Activated CD8-positive, alpha-beta T cell treated with anti-CD3 and anti-CD28 coated beads, Interleukin-2, amount 10 ng/mL, durations not matched to agents 7 days and 5 days (primary cell): ENCODE results near the gene RFPL1. TPM values are rescaled to one million over a fixed set of nuclear protein-coding genes. Genes with fewer than 3 reads are reported as not detected.
A peak's percentile ranks its signal among the peaks of the same experiment; 100 is the strongest.

Experiments
- ATAC-seq: fragments of 150-1000 bp; cut with Tn5 transposase; one replicate; pipeline ENCODE4 v1.10.0; 2021; ENCODE audit warnings: moderate library complexity
- CTCF ChIA-PET: fragments of 350-600 bp; sonication (Branson Sonifier 250); formaldehyde crosslinking; loops from one replicate; lab custom pipeline; 2021; ENCODE audit warnings: antibody characterized with exemption; lab: Charles Lee
- POLR2A ChIA-PET: fragments of 350-600 bp; sonication (Branson Sonifier 250); formaldehyde crosslinking; loops from one replicate; lab custom pipeline; 2021; ENCODE audit warnings: antibody characterized with exemption; lab: Charles Lee
- DNase-seq: peaks from one replicate; pipeline ENCODE4 v3.0.0-alpha.2; 2020
- H3K27ac Mint-ChIP-seq: one replicate; pipeline ENCODE4 v1.8.0; 2021; ENCODE audit warnings: mild to moderate bottlenecking, mixed read lengths
- H3K27me3 Mint-ChIP-seq: one replicate; pipeline ENCODE4 v1.8.0; 2021; ENCODE audit warnings: low read depth, mixed read lengths
- H3K36me3 Mint-ChIP-seq: one replicate; pipeline ENCODE4 v1.8.0; 2021; ENCODE audit warnings: low read depth, mixed read lengths
- H3K4me1 Mint-ChIP-seq: one replicate; pipeline ENCODE4 v1.8.0; 2021; ENCODE audit warnings: low read depth, mixed read lengths
- H3K4me3 Mint-ChIP-seq: one replicate; pipeline ENCODE4 v1.8.0; 2021; ENCODE audit warnings: mild to moderate bottlenecking, mixed read lengths
- H3K9me3 Mint-ChIP-seq: one replicate; pipeline ENCODE4 v1.8.0; 2022; ENCODE audit warnings: mixed read lengths; ENCODE audit not compliant: insufficient read depth
- total RNA-seq, 2 experiments: library from RNA; stranded (reverse); gene quantifications; one replicate each; pipeline ENCODE4 v1.2.3, GENCODE V29; 2021

The RFPL1 gene
- total RNA-seq, 2 experiments from 2014 or later, result not detected

DNA sequence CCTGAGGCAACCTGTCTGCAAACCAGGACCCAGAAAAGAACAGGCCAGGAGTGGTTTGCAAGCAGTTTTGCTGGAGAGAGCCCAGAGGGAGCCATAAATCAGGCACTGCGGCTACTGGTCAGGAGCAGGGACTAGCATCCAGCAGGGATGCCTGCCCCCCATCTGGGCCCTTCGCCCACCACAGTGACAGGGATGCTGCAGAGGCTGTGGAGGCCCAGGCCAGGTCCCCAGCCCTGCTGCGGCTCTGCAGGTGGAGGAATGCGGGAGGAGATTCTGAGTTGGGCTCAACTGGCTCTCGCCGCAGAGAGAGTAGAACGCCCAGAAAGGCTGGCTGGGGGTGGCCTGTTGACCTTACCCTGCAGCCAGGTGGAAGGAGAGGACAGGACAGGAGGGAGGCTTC, 25.2 kb downstream of the RFPL1 start:
- CTCF ChIA-PET, result no interaction called here
- H3K27ac Mint-ChIP-seq, result no peak overlapping the region
- ATAC-seq (no peak), DNase-seq (no peak)
- POLR2A ChIA-PET, result no interaction called here
- H3K4me1 Mint-ChIP-seq, result no peaks in the 10 kb centered on the region
- H3K36me3 Mint-ChIP-seq, result no peaks in the 10 kb centered on the region
- peaks cover 6% of the 10 kb centered on the region for H3K27me3 Mint-ChIP-seq
- H3K9me3 Mint-ChIP-seq, result no peaks in the 10 kb centered on the region
- no peak overlapping the region for H3K4me3 Mint-ChIP-seq

DNA sequence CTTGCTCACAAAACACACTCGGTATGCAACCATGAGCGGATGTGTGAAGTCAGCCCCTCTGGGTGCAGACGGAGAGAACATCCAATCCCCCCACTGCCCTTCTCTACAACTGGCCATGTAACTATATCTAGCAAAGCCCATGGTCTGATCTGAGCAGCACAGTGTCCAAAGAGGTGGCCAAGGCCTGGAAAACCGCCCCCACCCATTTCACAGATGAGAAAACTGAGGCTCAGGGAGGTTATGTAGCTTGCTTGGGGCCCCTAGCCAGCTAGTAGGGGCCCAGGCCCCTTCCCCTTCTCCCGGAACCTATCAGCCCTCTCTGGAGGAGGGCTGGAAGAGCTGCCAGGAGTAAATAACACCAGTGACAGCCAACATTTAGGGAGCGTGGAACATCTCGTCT, 26.2 kb downstream of the RFPL1 start:
- H3K4me3 Mint-ChIP-seq, result no peak overlapping the region
- POLR2A ChIA-PET, result no interaction called here
- CTCF ChIA-PET, result no interaction called here
- no peak overlapping the region for H3K27ac Mint-ChIP-seq
- H3K9me3 Mint-ChIP-seq, result no peaks in the 10 kb centered on the region
- peaks cover 9% of the 10 kb centered on the region for H3K27me3 Mint-ChIP-seq
- no peaks in the 10 kb centered on the region for H3K36me3 Mint-ChIP-seq
- ATAC-seq (no peak), DNase-seq (no peak)
- no peaks in the 10 kb centered on the region for H3K4me1 Mint-ChIP-seq

- Mint-ChIP-seq H3K9me3 (no peaks in the 10 kb centered on the region), H3K27me3 (peaks cover 12% of the 10 kb centered on the region), H3K36me3 (no peaks in the 10 kb centered on the region), H3K4me1 (peaks cover 6% of the 10 kb centered on the region), H3K27ac (no peak overlapping the region), H3K4me3 (peak overlapping the region; percentile 59)
- DNase-seq, result no peak
- ChIA-PET POLR2A (no interaction called here), CTCF (no interaction called here)
- ATAC-seq, result no peak
Measured at GRCh38 chr22:29469755-29470154, 31.4 kb downstream of the RFPL1 start.

GRCh38 chr22:29470159-29470855, 31.9 kb downstream of the RFPL1 start:
- H3K4me3 Mint-ChIP-seq, result peak overlapping the region; percentile 59
- peak; percentile 81 for DNase-seq
- ChIA-PET CTCF (interaction anchor here (1.0 to 2.1 kb wide), 6 partner anchors 11 to 618 kb away, joined by 3 to 9 read pairs (median 4); partner anchors contain the start of gene ASCC2), POLR2A (no interaction called here)
- peaks cover 6% of the 10 kb centered on the region for H3K4me1 Mint-ChIP-seq
- no peak overlapping the region for H3K27ac Mint-ChIP-seq
- H3K27me3 Mint-ChIP-seq, result peaks cover 12% of the 10 kb centered on the region
- no peaks in the 10 kb centered on the region for H3K9me3 Mint-ChIP-seq
- ATAC-seq, result peak; percentile 93
- H3K36me3 Mint-ChIP-seq, result no peaks in the 10 kb centered on the region

GRCh38 chr22:29473001-29473400, 34.6 kb downstream of the RFPL1 start:
- CTCF ChIA-PET, result interaction anchor here (0.8 to 1.4 kb wide), 2 partner anchors 25 to 77 kb away, joined by 4 to 5 read pairs; no protein-coding TSS in a partner anchor
- no peaks in the 10 kb centered on the region for H3K36me3 Mint-ChIP-seq
- no peak for DNase-seq
- peaks cover 6% of the 10 kb centered on the region for H3K4me1 Mint-ChIP-seq
- no peak for ATAC-seq
- no peak overlapping the region for H3K4me3 Mint-ChIP-seq
- H3K27ac Mint-ChIP-seq, result no peak overlapping the region
- no peaks in the 10 kb centered on the region for H3K9me3 Mint-ChIP-seq
- H3K27me3 Mint-ChIP-seq, result peaks cover 11% of the 10 kb centered on the region
- POLR2A ChIA-PET, result no interaction called here

GRCh38 chr22:29475550-29475949, 37.2 kb downstream of the RFPL1 start:
- Mint-ChIP-seq H3K4me3 (no peak overlapping the region), H3K27me3 (peaks cover 22% of the 10 kb centered on the region), H3K36me3 (peaks cover 4% of the 10 kb centered on the region), H3K4me1 (peaks cover 5% of the 10 kb centered on the region), H3K9me3 (no peaks in the 10 kb centered on the region), H3K27ac (no peak overlapping the region)
- ChIA-PET POLR2A (no interaction called here), CTCF (no interaction called here)
- ATAC-seq (no peak), DNase-seq (no peak)

GRCh38 chr22:29476116-29476515, 37.7 kb downstream of the RFPL1 start:
- Mint-ChIP-seq H3K9me3 (no peaks in the 10 kb centered on the region), H3K4me1 (peaks cover 5% of the 10 kb centered on the region), H3K27ac (no peak overlapping the region), H3K27me3 (peaks cover 25% of the 10 kb centered on the region), H3K4me3 (no peak overlapping the region), H3K36me3 (peaks cover 4% of the 10 kb centered on the region)
- ATAC-seq, result no peak
- no peak for DNase-seq
- CTCF ChIA-PET, result no interaction called here
- POLR2A ChIA-PET, result no interaction called here

GRCh38 chr22:29477723-29478318, 39.4 kb downstream of the RFPL1 start:
- Mint-ChIP-seq H3K9me3 (no peaks in the 10 kb centered on the region), H3K27ac (no peak overlapping the region), H3K27me3 (peaks cover 37% of the 10 kb centered on the region), H3K36me3 (peaks cover 4% of the 10 kb centered on the region), H3K4me1 (peaks cover 10% of the 10 kb centered on the region), H3K4me3 (no peak overlapping the region)
- CTCF ChIA-PET, result no interaction called here
- DNase-seq (no peak), ATAC-seq (no peak)
- POLR2A ChIA-PET, result no interaction called here

DNA sequence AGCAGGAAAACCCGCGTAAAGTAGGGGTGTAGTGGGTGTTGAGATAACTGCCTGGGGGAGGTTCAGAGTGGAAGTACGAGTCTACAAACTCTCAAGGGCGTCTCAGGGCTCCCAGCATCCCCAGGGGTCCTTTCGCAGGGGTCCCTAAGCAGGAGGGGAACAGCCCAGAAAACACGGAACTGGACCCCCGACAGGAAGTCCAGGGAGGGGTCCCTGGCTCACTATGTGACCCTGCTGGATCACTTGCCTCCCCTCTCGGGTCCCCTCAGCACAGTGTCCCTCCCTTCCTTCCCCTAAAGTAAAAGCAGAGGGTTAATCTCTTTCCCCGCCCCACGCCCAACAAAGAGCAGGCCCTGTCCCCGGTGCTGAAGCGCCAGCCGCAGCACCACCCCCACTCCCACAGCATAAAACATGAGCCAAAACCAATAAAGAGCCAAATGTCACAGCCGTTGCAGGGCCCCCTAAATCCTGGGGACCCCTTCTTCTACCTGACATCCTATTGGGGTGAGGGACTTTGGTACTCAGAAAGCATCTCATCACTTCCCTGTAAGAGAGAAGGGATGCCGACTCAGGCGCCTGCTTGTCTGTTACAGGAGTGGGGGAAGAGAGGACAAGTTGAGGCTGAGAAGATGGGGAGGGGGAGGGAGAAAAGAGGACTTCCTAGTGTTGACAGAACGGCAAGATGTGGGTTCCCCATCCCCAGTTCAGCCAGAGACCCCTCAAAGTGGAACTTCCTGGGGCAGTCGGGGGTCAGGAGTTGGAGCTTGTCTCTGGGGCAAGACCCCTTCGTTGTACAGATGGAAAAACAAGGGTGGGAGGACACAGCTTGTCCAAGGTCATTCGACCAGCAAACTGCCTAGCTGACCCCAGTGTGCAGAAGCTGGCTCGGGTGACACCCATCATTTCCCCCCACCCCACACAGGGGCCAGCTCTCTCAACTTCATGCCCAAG, 40.2 kb downstream of the RFPL1 start:
- peak; percentile 60 for ATAC-seq
- peaks cover 4% of the 10 kb centered on the region for H3K36me3 Mint-ChIP-seq
- H3K27me3 Mint-ChIP-seq, result peaks cover 37% of the 10 kb centered on the region
- peaks cover 10% of the 10 kb centered on the region for H3K4me1 Mint-ChIP-seq
- POLR2A ChIA-PET, result no interaction called here
- no peak overlapping the region for H3K27ac Mint-ChIP-seq
- no peak overlapping the region for H3K4me3 Mint-ChIP-seq
- H3K9me3 Mint-ChIP-seq, result no peaks in the 10 kb centered on the region
- DNase-seq, result peak; percentile 66
- CTCF ChIA-PET, result no interaction called here

DNA sequence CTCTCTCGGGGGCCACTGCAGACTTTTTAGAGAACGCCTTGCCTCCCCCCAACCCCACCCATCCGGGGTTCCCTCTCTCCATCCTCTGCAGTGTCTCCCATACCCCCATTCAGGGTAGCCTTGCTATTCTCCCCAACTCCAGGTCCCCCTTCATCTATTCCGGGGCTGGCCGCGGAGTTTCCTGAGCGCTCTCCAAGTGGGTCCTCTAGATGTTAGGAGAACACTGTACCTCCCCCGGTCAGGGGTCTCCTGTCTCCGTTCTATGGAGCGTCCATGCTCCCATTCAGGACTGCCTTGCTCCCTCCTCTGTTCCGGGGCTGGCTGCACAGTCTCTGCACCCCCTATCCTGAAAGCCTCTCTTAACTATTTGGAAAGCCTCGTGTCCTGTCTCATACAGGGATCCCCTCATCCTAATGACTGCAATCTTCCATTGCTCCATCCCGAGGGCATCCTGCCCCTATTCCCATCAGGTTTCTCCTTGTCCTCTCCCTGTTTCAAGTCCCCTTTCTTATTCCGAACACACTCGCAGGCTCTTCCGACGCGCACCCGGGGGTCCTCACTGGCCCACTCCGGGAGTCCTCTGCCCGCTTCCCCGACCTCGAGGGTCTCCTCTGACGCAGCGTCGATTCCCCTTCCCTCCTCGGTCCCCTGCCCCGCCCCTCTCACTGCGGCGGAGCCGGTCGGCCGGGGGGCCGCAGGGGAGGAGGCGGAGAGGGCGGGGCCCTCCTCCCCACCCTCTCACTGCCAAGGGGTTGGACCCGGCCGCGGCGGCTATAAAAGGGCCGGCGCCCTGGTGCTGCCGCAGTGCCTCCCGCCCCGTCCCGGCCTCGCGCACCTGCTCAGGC, 41.3 kb downstream of the RFPL1 start, which contains the start of gene NEFH:
NEFH (plus strand) TSS at position 802 of the 845 bp plus-strand sequence. CDS start 45 bp downstream, outside the sequence.
- Mint-ChIP-seq H3K4me1 (peaks cover 10% of the 10 kb centered on the region), H3K4me3 (peak within 1 kb of the TSS; percentile 68), H3K36me3 (peaks cover 4% of the 10 kb centered on the region), H3K9me3 (no peaks in the 10 kb centered on the region), H3K27ac (no peak within 1 kb of the TSS), H3K27me3 (peaks cover 37% of the 10 kb centered on the region)
- POLR2A ChIA-PET, result no interaction called here
- CTCF ChIA-PET, result no interaction called here
- ATAC-seq, result no peak
- DNase-seq, result no peak

DNA sequence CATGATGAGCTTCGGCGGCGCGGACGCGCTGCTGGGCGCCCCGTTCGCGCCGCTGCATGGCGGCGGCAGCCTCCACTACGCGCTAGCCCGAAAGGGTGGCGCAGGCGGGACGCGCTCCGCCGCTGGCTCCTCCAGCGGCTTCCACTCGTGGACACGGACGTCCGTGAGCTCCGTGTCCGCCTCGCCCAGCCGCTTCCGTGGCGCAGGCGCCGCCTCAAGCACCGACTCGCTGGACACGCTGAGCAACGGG, 41.8 kb downstream of the RFPL1 start:
- POLR2A ChIA-PET, result interaction anchor here (1.0 kb wide), 1 partner anchor 124 kb away, joined by 4 read pairs; no protein-coding TSS in a partner anchor
- H3K4me1 Mint-ChIP-seq, result peaks cover 10% of the 10 kb centered on the region
- H3K27me3 Mint-ChIP-seq, result peaks cover 37% of the 10 kb centered on the region
- ATAC-seq (no peak), DNase-seq (no peak)
- no peak overlapping the region for H3K27ac Mint-ChIP-seq
- peaks cover 4% of the 10 kb centered on the region for H3K36me3 Mint-ChIP-seq
- no peaks in the 10 kb centered on the region for H3K9me3 Mint-ChIP-seq
- no peak overlapping the region for H3K4me3 Mint-ChIP-seq
- CTCF ChIA-PET, result interaction anchor here (1.0 kb wide), 1 partner anchor 293 kb away, joined by 3 read pairs; no protein-coding TSS in a partner anchor
